ENCODE measurements around the gene CENPX.

The CENPX gene

DNA sequence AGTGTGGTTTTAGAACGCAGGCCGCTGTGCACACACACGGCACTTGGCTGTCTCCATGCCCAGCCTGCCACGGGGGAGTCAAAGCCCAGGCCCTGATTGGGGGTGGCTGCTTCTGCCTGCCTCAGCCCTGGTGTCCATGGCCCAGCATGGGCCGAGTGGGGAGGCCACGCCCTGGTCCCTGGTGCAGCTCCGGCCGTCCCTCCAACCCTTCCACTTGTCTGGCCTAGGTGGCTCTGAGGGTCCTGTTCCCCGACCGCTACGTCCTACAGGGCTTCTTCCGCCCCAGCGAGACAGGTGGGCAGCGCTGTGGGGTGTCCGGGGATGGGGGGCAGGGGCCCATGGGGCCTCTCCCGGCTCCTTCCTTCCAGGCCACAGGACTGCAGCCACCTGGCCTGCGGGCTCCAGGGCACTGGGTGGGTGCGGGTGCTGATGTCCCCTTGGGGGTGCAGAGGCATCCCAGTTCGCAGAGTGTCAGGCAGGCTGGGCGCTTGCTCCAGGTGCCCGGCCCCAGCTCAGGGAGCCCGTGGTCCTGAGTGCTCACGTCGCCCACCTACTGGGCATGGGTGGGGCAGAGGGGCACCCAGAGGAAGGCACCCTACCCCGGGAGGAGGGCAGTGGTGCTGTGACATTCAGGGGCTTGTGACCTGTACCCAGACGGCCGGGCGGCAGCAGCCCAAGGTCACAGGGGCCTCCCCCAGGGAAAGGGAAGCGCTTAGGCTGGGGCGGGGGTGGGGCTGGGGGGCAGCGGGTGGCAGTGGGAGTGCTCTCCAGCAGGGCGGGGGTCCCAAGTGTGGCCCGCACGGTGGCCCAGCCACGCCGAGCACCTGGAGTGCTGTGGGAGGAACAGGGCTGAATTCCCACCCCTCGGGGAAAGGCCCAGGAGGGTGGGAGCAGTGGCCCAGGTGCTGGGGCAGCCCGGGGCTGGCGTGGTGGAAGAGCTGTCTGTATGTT lies 11.8 kb downstream of the CENPX start:
- ATAC-seq = no peak
- TF ChIP-seq, protein P1, sequence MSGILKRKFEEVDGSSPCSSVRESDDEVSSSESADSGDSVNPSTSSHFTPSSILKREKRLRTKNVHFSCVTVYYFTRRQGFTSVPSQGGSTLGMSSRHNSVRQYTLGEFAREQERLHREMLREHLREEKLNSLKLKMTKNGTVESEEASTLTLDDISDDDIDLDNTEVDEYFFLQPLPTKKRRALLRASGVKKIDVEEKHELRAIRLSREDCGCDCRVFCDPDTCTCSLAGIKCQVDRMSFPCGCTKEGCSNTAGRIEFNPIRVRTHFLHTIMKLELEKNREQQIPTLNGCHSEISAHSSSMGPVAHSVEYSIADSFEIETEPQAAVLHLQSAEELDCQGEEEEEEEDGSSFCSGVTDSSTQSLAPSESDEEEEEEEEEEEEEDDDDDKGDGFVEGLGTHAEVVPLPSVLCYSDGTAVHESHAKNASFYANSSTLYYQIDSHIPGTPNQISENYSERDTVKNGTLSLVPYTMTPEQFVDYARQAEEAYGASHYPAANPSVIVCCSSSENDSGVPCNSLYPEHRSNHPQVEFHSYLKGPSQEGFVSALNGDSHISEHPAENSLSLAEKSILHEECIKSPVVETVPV (CRISPR knock-in tag; IDR thresholded peaks at IDR 0.05) = no peak
- TF ChIP-seq CSDC2 (CRISPR knock-in tag; IDR thresholded peaks at IDR 0.05) (no peak), OSR1 (CRISPR knock-in tag; IDR thresholded peaks at IDR 0.05) (no peak), ZFP3 (CRISPR knock-in tag; IDR thresholded peaks at IDR 0.05) (no peak), ZFP30 (CRISPR knock-in tag; IDR thresholded peaks at IDR 0.05) (no peak), ZNF8 (CRISPR knock-in tag; IDR thresholded peaks at IDR 0.05) (no peak), TCF4 (CRISPR knock-in tag; IDR thresholded peaks at IDR 0.05; ENCODE audit: borderline replicate concordance) (no peak), BACH2 (CRISPR knock-in tag; IDR thresholded peaks at IDR 0.05; ENCODE audit: borderline replicate concordance) (no peak), TOX (CRISPR knock-in tag; IDR thresholded peaks at IDR 0.05; ENCODE audit: borderline replicate concordance) (no peak), ZC3H10 (CRISPR knock-in tag; IDR thresholded peaks at IDR 0.05) (no peak), ZNF70 (CRISPR knock-in tag; IDR thresholded peaks at IDR 0.05) (no peak), SNAI2 (CRISPR knock-in tag; IDR thresholded peaks at IDR 0.05) (no peak), ESRRG (CRISPR knock-in tag; IDR thresholded peaks at IDR 0.05) (no peak)
- TF ChIP-seq, protein P2, sequence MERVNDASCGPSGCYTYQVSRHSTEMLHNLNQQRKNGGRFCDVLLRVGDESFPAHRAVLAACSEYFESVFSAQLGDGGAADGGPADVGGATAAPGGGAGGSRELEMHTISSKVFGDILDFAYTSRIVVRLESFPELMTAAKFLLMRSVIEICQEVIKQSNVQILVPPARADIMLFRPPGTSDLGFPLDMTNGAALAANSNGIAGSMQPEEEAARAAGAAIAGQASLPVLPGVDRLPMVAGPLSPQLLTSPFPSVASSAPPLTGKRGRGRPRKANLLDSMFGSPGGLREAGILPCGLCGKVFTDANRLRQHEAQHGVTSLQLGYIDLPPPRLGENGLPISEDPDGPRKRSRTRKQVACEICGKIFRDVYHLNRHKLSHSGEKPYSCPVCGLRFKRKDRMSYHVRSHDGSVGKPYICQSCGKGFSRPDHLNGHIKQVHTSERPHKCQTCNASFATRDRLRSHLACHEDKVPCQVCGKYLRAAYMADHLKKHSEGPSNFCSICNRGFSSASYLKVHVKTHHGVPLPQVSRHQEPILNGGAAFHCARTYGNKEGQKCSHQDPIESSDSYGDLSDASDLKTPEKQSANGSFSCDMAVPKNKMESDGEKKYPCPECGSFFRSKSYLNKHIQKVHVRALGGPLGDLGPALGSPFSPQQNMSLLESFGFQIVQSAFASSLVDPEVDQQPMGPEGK (CRISPR knock-in tag; IDR thresholded peaks at IDR 0.05; ENCODE audit: borderline replicate concordance) = no peak
- TF ChIP-seq, protein P3, sequence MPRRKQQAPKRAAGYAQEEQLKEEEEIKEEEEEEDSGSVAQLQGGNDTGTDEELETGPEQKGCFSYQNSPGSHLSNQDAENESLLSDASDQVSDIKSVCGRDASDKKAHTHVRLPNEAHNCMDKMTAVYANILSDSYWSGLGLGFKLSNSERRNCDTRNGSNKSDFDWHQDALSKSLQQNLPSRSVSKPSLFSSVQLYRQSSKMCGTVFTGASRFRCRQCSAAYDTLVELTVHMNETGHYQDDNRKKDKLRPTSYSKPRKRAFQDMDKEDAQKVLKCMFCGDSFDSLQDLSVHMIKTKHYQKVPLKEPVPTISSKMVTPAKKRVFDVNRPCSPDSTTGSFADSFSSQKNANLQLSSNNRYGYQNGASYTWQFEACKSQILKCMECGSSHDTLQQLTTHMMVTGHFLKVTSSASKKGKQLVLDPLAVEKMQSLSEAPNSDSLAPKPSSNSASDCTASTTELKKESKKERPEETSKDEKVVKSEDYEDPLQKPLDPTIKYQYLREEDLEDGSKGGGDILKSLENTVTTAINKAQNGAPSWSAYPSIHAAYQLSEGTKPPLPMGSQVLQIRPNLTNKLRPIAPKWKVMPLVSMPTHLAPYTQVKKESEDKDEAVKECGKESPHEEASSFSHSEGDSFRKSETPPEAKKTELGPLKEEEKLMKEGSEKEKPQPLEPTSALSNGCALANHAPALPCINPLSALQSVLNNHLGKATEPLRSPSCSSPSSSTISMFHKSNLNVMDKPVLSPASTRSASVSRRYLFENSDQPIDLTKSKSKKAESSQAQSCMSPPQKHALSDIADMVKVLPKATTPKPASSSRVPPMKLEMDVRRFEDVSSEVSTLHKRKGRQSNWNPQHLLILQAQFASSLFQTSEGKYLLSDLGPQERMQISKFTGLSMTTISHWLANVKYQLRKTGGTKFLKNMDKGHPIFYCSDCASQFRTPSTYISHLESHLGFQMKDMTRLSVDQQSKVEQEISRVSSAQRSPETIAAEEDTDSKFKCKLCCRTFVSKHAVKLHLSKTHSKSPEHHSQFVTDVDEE (CRISPR knock-in tag; IDR thresholded peaks at IDR 0.05) = no peak
- TF ChIP-seq, protein P4, sequence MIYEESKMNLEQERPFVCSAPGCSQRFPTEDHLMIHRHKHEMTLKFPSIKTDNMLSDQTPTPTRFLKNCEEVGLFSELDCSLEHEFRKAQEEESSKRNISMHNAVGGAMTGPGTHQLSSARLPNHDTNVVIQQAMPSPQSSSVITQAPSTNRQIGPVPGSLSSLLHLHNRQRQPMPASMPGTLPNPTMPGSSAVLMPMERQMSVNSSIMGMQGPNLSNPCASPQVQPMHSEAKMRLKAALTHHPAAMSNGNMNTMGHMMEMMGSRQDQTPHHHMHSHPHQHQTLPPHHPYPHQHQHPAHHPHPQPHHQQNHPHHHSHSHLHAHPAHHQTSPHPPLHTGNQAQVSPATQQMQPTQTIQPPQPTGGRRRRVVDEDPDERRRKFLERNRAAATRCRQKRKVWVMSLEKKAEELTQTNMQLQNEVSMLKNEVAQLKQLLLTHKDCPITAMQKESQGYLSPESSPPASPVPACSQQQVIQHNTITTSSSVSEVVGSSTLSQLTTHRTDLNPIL (CRISPR knock-in tag; IDR thresholded peaks at IDR 0.05; ENCODE audit: low read depth) = no peak

DNA sequence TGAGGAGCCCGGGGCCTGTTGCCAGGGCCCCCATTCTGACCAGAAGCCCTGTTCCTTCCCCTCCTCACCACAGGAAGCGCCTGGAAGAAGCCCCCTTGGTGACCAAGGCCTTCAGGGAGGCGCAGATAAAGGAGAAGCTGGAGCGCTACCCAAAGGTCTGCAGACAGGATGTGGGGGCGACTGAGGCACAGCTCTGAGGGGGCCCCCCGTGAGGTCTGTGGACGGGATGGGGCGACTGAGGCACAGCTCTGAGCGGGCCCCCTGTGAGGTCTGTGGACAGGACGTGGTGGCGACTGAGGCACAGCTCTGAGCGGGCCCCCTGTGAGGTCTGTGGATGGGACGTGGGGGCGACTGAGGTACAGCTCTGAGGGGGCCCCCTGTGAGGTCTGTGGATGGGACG lies 13.3 kb downstream of the CENPX start:
- no peak for ATAC-seq
- TF ChIP-seq GLIS3 (CRISPR knock-in tag; IDR thresholded peaks at IDR 0.05) (no peak), ZNF565 (CRISPR knock-in tag; conservative IDR thresholded peaks at IDR 0.05; ENCODE audit: low read depth) (no peak), ARNTL (CRISPR knock-in tag; IDR thresholded peaks at IDR 0.05; ENCODE audit: borderline replicate concordance, low read depth) (no peak), TOX (CRISPR knock-in tag; IDR thresholded peaks at IDR 0.05; ENCODE audit: borderline replicate concordance) (no peak), PPARA (CRISPR knock-in tag; IDR thresholded peaks at IDR 0.05; ENCODE audit: borderline replicate concordance) (no peak), ESRRG (CRISPR knock-in tag; IDR thresholded peaks at IDR 0.05) (no peak), SNAI2 (CRISPR knock-in tag; IDR thresholded peaks at IDR 0.05) (no peak), ZFP3 (CRISPR knock-in tag; IDR thresholded peaks at IDR 0.05) (no peak), ISL1 (CRISPR knock-in tag; IDR thresholded peaks at IDR 0.05) (no peak), ZFP30 (CRISPR knock-in tag; IDR thresholded peaks at IDR 0.05) (no peak), RARB (CRISPR knock-in tag; IDR thresholded peaks at IDR 0.05) (no peak), CSDC2 (CRISPR knock-in tag; IDR thresholded peaks at IDR 0.05) (no peak), ZC3H10 (CRISPR knock-in tag; IDR thresholded peaks at IDR 0.05) (no peak)
- TF ChIP-seq, protein P4 (CRISPR knock-in tag; IDR thresholded peaks at IDR 0.05; ENCODE audit: low read depth) = no peak
- TF ChIP-seq, protein P3 (CRISPR knock-in tag; IDR thresholded peaks at IDR 0.05) = no peak
- TF ChIP-seq, protein P5, sequence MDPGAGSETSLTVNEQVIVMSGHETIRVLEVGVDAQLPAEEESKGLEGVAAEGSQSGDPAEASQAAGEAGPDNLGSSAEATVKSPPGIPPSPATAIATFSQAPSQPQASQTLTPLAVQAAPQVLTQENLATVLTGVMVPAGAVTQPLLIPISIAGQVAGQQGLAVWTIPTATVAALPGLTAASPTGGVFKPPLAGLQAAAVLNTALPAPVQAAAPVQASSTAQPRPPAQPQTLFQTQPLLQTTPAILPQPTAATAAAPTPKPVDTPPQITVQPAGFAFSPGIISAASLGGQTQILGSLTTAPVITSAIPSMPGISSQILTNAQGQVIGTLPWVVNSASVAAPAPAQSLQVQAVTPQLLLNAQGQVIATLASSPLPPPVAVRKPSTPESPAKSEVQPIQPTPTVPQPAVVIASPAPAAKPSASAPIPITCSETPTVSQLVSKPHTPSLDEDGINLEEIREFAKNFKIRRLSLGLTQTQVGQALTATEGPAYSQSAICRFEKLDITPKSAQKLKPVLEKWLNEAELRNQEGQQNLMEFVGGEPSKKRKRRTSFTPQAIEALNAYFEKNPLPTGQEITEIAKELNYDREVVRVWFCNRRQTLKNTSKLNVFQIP (CRISPR knock-in tag; IDR thresholded peaks at IDR 0.05; ENCODE audit: borderline replicate concordance, low read depth) = no peak
- TF ChIP-seq, protein P1 (CRISPR knock-in tag; IDR thresholded peaks at IDR 0.05) = no peak
